SU-DHL-6 (cell line): Measurements from ENCODE around the gene TGFB1.
"Not testable (repeated sequence)": the region's sequence is repeated elsewhere in the genome, so short reads cannot be mapped to it uniquely, and the experiment has no call there.

Source experiments
- H2AFZ ChIP-seq: fragments of 200-600 bp; sonication (generic); 2 replicates; pipeline ENCODE4 v1.6.1; 2014; ENCODE audit warnings: low read depth, mild to moderate bottlenecking, moderate library complexity, mixed read lengths, antibody characterized with exemption, low read length; ENCODE audit not compliant: severe bottlenecking
- H3F3A ChIP-seq: fragments of 200-600 bp; shearing (Covaris generic); 2 replicates; pipeline ENCODE4 v1.6.0; 2016; ENCODE audit warnings: antibody characterized with exemption, mild to moderate bottlenecking; ENCODE audit not compliant: insufficient read depth
- H3K27ac ChIP-seq: fragments of 200-600 bp; sonication (generic); 2 replicates; pipeline ENCODE4 v1.5.1; 2016; ENCODE audit warnings: low read depth, mild to moderate bottlenecking, low read length, moderate library complexity, mixed read lengths
- H3K27me3 ChIP-seq: fragments of 200-600 bp; sonication (generic), shearing (Covaris generic); 2 replicates; pipeline ENCODE4 v1.6.0; 2014; ENCODE audit warnings: mild to moderate bottlenecking, low read length
- H3K36me3 ChIP-seq: fragments of 200-600 bp; sonication (generic); 2 replicates; pipeline ENCODE4 v1.6.1; 2014; ENCODE audit warnings: mild to moderate bottlenecking, low read length, mixed read lengths
- H3K4me2 ChIP-seq: fragments of 300-600, 200-600 bp; shearing (Covaris generic), sonication (generic); 2 replicates; pipeline ENCODE4 v1.6.0; 2014; ENCODE audit warnings: low read length, low read depth, mild to moderate bottlenecking; ENCODE audit not compliant: poor library complexity, severe bottlenecking
- H3K4me3 ChIP-seq: fragments of 200-600 bp; sonication (generic); 2 replicates; pipeline ENCODE4 v1.5.1; 2014; ENCODE audit warnings: antibody characterized with exemption, low read length, mild to moderate bottlenecking, mixed read lengths; ENCODE audit not compliant: insufficient read depth, poor library complexity, severe bottlenecking
- H3K79me2 ChIP-seq: fragments of 200-600 bp; sonication (generic); 2 replicates; pipeline ENCODE4 v1.6.1; 2014; ENCODE audit warnings: mild to moderate bottlenecking, low read length, moderate library complexity; ENCODE audit not compliant: insufficient read depth
- H3K9ac ChIP-seq: fragments of 200-600 bp; sonication (generic); 2 replicates; pipeline ENCODE4 v1.7.0; 2014; ENCODE audit warnings: mild to moderate bottlenecking, low read length
- H3K9me2 ChIP-seq: fragments of 200-600 bp; sonication (generic); replicated peaks from 2 replicates; pipeline ENCODE4 v1.6.1; 2014; ENCODE audit warnings: low read length; ENCODE audit not compliant: insufficient read depth
- H3K9me3 ChIP-seq: fragments of 200-600 bp; sonication (generic); 2 replicates; pipeline ENCODE4 v1.6.1; 2014; ENCODE audit warnings: low read length, mixed read lengths; ENCODE audit not compliant: insufficient read depth
- H4K20me1 ChIP-seq: fragments of 200-600 bp; sonication (generic); 2 replicates; pipeline ENCODE4 v1.6.1; 2014; ENCODE audit warnings: low read depth, mild to moderate bottlenecking, antibody characterized with exemption, low read length, moderate library complexity, mixed read lengths
- CTCF ChIP-seq: fragments of 200-600 bp; sonication (generic); IDR thresholded peaks from one replicate; pipeline ENCODE4 v1.5.1; 2017; ENCODE audit warnings: antibody characterized with exemption, mild to moderate bottlenecking, low read length, moderate library complexity; ENCODE audit not compliant: insufficient read depth, poor library complexity, severe bottlenecking
- EZH2phosphoT487 ChIP-seq: fragments of 200-600 bp; sonication (generic), shearing (Covaris generic); conservative IDR thresholded peaks from 2 replicates; pipeline ENCODE4 v1.6.1; 2018; ENCODE audit warnings: mild to moderate bottlenecking, antibody characterized with exemption, low read length, moderate library complexity, mixed read lengths

TGFB1 gene

GRCh38 chr19:41351339-41352245 is 2.1 kb downstream of the TGFB1 start:
- Histone ChIP-seq H3K9me3 (no peaks in the 10 kb centered on the region), H3K4me3 (peak overlapping the region; percentile 92), H2AFZ (no peak overlapping the region), H4K20me1 (peaks cover 4% of the 10 kb centered on the region; the same call in 1 of the 2 replicates), H3K9ac (peak overlapping the region; percentile 94), H3K79me2 (peaks cover 53% of the 10 kb centered on the region), H3K4me2 (peak overlapping the region; percentile 74), H3K27ac (peak overlapping the region; percentile 86), H3K27me3 (no peaks in the 10 kb centered on the region), H3K36me3 (peaks cover 3% of the 10 kb centered on the region; the same call in 1 of the 2 replicates), H3F3A (peaks cover 4% of the 10 kb centered on the region; the same call in 1 of the 2 replicates), H3K9me2 (no peaks in the 10 kb centered on the region)
- TF ChIP-seq CTCF (no peak), EZH2phosphoT487 (no peak)

GRCh38 chr19:41350735-41351338 is 2.9 kb downstream of the TGFB1 start:
- TF ChIP-seq EZH2phosphoT487 (no peak), CTCF (no peak)
- Histone ChIP-seq H2AFZ (no peak overlapping the region), H3K9ac (peak overlapping the region; percentile 94), H4K20me1 (peaks cover 4% of the 10 kb centered on the region; the same call in 1 of the 2 replicates), H3K79me2 (peaks cover 53% of the 10 kb centered on the region), H3K9me3 (no peaks in the 10 kb centered on the region), H3K4me2 (peak overlapping the region; percentile 74), H3K27ac (peak overlapping the region; percentile 86), H3K9me2 (no peaks in the 10 kb centered on the region), H3K36me3 (peaks cover 3% of the 10 kb centered on the region; the same call in 1 of the 2 replicates), H3K27me3 (no peaks in the 10 kb centered on the region), H3F3A (peaks cover 4% of the 10 kb centered on the region; the same call in 1 of the 2 replicates), H3K4me3 (peak overlapping the region; percentile 92)

DNA sequence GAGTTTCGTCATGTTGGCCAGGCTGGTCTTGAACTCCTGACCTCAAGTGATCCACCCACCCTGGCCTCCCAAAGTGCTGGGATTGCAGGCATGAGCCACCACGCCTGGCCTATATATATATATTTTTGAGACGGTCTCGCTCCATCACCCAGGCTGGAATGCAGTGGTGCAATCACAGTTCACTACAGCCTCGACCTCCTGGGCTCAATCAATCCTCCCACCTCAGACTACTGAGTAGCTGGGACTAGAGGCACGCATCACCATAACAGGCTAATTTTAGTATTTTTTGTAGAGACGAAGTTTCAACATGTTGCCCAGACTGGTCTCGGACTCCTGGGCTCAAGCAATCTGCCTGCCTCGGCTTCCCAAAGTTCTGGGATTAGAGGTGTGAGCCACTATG is 6.8 kb downstream of the TGFB1 start:
- not testable (repeated sequence) for H3K9ac ChIP-seq, H2AFZ ChIP-seq, H3K9me2 ChIP-seq, H4K20me1 ChIP-seq, H3K4me3 ChIP-seq, H3F3A ChIP-seq, H3K27me3 ChIP-seq, H3K9me3 ChIP-seq, H3K27ac ChIP-seq, H3K36me3 ChIP-seq, H3K4me2 ChIP-seq
- H3K79me2 ChIP-seq, result peaks cover 40% of the 10 kb centered on the region
